Smooth muscle cell (in vitro differentiated cells): ENCODE results near the gene ELF5. TPM values are rescaled to one million over a fixed set of nuclear protein-coding genes. Genes with fewer than 3 reads are reported as not detected.

ENCODE experiments used
- DNase-seq: peaks from one replicate; lab custom pipeline; 2025; ENCODE audit not compliant: unreplicated experiment; lab: John Stamatoyannopoulos, UW
- H2AFZ ChIP-seq: fragments of 200-600 bp; sonication (generic); 2 replicates; pipeline ENCODE4 v1.6.0; 2016; ENCODE audit warnings: antibody characterized with exemption, low read depth, mild to moderate bottlenecking
- H3F3A ChIP-seq: fragments of 200-600 bp; sonication (generic); 2 replicates; pipeline ENCODE4 v1.6.0; 2017; ENCODE audit warnings: antibody characterized with exemption, low read depth
- H3K27ac ChIP-seq: fragments of 200-600 bp; sonication (generic); 2 replicates; pipeline ENCODE4 v1.5.1; 2016; ENCODE audit warnings: low read depth, mild to moderate bottlenecking
- H3K27me3 ChIP-seq: fragments of 200-600 bp; sonication (generic); 2 replicates; pipeline ENCODE4 v1.6.1; 2016; ENCODE audit warnings: low read depth, mild to moderate bottlenecking
- H3K36me3 ChIP-seq: fragments of 200-600 bp; sonication (generic); 2 replicates; pipeline ENCODE4 v1.5.1; 2016; ENCODE audit warnings: low read depth
- H3K4me1 ChIP-seq: fragments of 200-600 bp; sonication (generic); 2 replicates; pipeline ENCODE4 v1.5.1; 2016; ENCODE audit warnings: low read depth
- H3K4me2 ChIP-seq: fragments of 200-600 bp; sonication (generic); 2 replicates; pipeline ENCODE4 v1.6.0; 2016; ENCODE audit warnings: mild to moderate bottlenecking
- H3K4me3 ChIP-seq: fragments of 200-600 bp; sonication (generic); 2 replicates; pipeline ENCODE4 v1.5.1; 2016; ENCODE audit warnings: mild to moderate bottlenecking
- H3K79me2 ChIP-seq: fragments of 200-600 bp; sonication (generic); 2 replicates; pipeline ENCODE4 v1.6.0; 2016; ENCODE audit warnings: low read depth, mild to moderate bottlenecking
- H3K9ac ChIP-seq: fragments of 200-600 bp; sonication (generic); 2 replicates; pipeline ENCODE4 v1.6.0; 2016; ENCODE audit warnings: low read depth
- H3K9me3 ChIP-seq: fragments of 200-600 bp; sonication (generic); replicated peaks from 2 replicates; pipeline ENCODE4 v1.5.1; 2016; ENCODE audit warnings: low read depth
- H4K20me1 ChIP-seq: fragments of 200-600 bp; sonication (generic); 2 replicates; pipeline ENCODE4 v1.6.0; 2016; ENCODE audit warnings: low read depth
- WGBS: methylation state at CpG from one replicate; pipeline ENCODE4 v1.1.7; 2016; ENCODE audit warnings: low lambda C conversion rate; 5-methylcytosine and 5-hydroxymethylcytosine counted together
- polyA plus RNA-seq: library from polyadenylated mRNA; unstranded; fragments of >200 nt; fragmentation: Nextera tagmentation; extraction: Ambion mirVana; gene quantifications from 2 replicates; pipeline ENCODE4 v1.2.1, GENCODE V29; 2016
- total RNA-seq: library from RNA; depleted of rRNA; stranded (reverse); fragments of >200 nt; gene quantifications from 2 replicates; pipeline ENCODE4 v1.2.3, GENCODE V29; 2014
- TF ChIP-seq, protein P1 (sequence below): fragments of 200-600 bp; sonication (generic); IDR thresholded peaks from 2 replicates; pipeline ENCODE4 v1.5.1; 2017; ENCODE audit warnings: borderline replicate concordance, mild to moderate bottlenecking, antibody characterized with exemption; ENCODE audit not compliant: insufficient read depth, poor library complexity, severe bottlenecking

Gene ELF5
- total and polyA plus RNA-seq, 2 experiments from 2014 or later, result 0.67 TPM; not detected in 1

DNA sequence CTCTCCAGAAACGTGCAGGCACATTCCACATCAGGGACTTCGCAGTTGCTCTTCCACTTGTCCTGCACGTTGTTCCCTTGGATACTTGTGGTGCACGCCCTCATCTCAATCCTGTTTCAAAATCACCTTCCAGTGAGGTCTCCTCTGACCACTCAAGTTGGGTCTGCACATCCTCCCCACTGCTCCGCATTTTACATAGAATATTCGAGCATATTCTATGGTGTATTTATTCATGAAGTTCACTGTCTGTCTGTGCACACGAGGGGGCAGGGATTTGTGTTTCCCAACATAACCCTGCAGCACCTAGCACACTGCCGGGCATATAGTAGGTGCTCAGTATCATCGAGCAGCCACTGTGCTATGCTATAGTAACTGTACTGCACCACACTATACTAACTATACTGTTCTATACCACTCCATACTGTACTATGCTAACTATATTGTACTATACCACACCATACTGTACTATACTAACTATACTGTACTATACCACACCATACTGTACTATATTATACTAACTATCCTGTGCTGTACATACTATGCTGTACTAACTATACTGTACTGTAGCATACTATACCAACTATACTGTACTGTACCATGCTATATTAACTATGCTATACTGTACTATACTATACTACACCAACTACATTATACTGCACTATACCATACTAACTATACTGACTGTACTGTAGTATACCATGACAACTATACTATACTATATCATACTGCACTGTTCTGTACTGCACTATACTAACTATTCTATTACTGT lies 30.3 kb downstream of the ELF5 start:
- Histone ChIP-seq H3K4me3 (no peak overlapping the region), H2AFZ (no peak overlapping the region), H3F3A (no peaks in the 10 kb centered on the region), H3K27me3 (peaks cover 7% of the 10 kb centered on the region), H3K4me2 (no peak overlapping the region), H3K9ac (no peak overlapping the region), H3K79me2 (no peaks in the 10 kb centered on the region), H3K9me3 (no peaks in the 10 kb centered on the region), H3K36me3 (no peaks in the 10 kb centered on the region), H3K4me1 (peaks cover 3% of the 10 kb centered on the region), H4K20me1 (no peaks in the 10 kb centered on the region), H3K27ac (no peak overlapping the region)
- 82% methylated on average over 9 of the region's 9 CpGs for WGBS
- DNase-seq, result no peak
- TF ChIP-seq, protein P1, sequence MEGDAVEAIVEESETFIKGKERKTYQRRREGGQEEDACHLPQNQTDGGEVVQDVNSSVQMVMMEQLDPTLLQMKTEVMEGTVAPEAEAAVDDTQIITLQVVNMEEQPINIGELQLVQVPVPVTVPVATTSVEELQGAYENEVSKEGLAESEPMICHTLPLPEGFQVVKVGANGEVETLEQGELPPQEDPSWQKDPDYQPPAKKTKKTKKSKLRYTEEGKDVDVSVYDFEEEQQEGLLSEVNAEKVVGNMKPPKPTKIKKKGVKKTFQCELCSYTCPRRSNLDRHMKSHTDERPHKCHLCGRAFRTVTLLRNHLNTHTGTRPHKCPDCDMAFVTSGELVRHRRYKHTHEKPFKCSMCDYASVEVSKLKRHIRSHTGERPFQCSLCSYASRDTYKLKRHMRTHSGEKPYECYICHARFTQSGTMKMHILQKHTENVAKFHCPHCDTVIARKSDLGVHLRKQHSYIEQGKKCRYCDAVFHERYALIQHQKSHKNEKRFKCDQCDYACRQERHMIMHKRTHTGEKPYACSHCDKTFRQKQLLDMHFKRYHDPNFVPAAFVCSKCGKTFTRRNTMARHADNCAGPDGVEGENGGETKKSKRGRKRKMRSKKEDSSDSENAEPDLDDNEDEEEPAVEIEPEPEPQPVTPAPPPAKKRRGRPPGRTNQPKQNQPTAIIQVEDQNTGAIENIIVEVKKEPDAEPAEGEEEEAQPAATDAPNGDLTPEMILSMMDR, result no peak

DNA sequence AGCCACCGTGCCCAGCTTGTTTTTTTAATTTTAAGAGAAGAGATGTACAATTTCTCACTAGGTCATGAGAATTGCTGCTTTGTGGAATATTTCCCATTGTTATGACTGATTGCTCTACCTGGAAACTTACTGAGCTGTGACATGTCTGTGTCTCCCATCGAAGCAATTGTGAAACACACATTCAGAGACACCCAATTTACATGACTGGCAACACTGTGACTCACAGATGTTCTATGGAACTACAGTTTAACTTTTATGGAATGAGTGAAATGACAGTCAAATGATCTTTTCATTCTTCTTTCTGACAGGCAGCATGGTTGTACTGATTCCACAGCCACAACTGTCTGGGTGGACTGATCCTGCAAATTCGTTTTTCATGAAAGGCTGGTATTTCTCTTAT lies 32.3 kb downstream of the ELF5 start:
- Histone ChIP-seq H3K9me3 (no peaks in the 10 kb centered on the region), H3K4me2 (no peak overlapping the region), H3K4me3 (no peak overlapping the region), H3K9ac (no peak overlapping the region), H3K4me1 (peaks cover 3% of the 10 kb centered on the region), H3K27me3 (peaks cover 15% of the 10 kb centered on the region), H3K27ac (no peak overlapping the region), H3K36me3 (no peaks in the 10 kb centered on the region), H4K20me1 (no peaks in the 10 kb centered on the region), H3F3A (no peaks in the 10 kb centered on the region), H3K79me2 (no peaks in the 10 kb centered on the region), H2AFZ (no peak overlapping the region)
- no peak for DNase-seq
- WGBS, result 63% methylated on average over 3 of the region's 3 CpGs
- TF ChIP-seq, protein P1, result no peak

DNA sequence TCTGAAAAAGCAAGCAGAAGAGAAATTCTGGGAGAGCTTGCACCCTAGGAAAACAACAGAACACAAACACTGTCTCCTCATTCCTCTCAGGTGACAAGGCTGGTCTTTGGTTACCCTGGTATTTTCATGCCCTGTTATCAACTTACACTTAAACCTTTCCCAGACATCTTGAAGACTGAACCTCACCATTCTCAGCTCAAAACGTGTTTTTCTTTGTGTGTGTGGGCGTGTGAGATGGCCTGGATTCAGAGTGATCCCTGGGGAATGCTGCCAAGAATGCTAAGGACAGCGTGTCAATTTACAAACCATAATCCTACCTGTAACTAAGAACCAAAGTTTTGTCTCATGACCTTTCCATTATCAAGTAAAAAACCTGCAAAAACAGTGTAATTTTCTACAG lies 33.3 kb downstream of the ELF5 start:
- WGBS, result 24% methylated on average over 3 of the region's 3 CpGs
- no peak overlapping the region for H2AFZ ChIP-seq
- peak overlapping the region; percentile 20 for H3K4me2 ChIP-seq

More for the DNA sequence above, 33.3 kb downstream of the ELF5 start:
- H3K4me3 ChIP-seq, result no peak overlapping the region
- no peaks in the 10 kb centered on the region for H3K79me2 ChIP-seq
- H3K36me3 ChIP-seq, result no peaks in the 10 kb centered on the region
- no peak for DNase-seq
- no peaks in the 10 kb centered on the region for H3F3A ChIP-seq
- H3K27me3 ChIP-seq, result peaks cover 15% of the 10 kb centered on the region
- TF ChIP-seq, protein P1, result no peak
- H3K9me3 ChIP-seq, result no peaks in the 10 kb centered on the region
- peaks cover 3% of the 10 kb centered on the region for H3K4me1 ChIP-seq
- H3K9ac ChIP-seq, result no peak overlapping the region
- peak overlapping the region; percentile 37 for H3K27ac ChIP-seq
- no peaks in the 10 kb centered on the region for H4K20me1 ChIP-seq
